ENCODE data around the gene DNAJC1.
"Not testable (repeated sequence)": the region's sequence is repeated elsewhere in the genome, so short reads cannot be mapped to it uniquely, and the experiment has no call there.

The DNAJC1 gene

GRCh38 chr10:21899736-21900135, 103.8 kb downstream of the DNAJC1 start:
- DNase-seq, result no peak

GRCh38 chr10:21895932-21896331, 107.6 kb downstream of the DNAJC1 start:
- DNase-seq, result no peak

GRCh38 chr10:21894648-21895342, 108.7 kb downstream of the DNAJC1 start:
- no peak for DNase-seq

GRCh38 chr10:21891439-21891838, 112.1 kb downstream of the DNAJC1 start:
- DNase-seq, result no peak

GRCh38 chr10:21889477-21890275, 113.9 kb downstream of the DNAJC1 start:
- DNase-seq, result no peak

- no peak for DNase-seq
Observed at GRCh38 chr10:21888959-21889358, 114.6 kb downstream of the DNAJC1 start.

GRCh38 chr10:21885940-21886339, 117.6 kb downstream of the DNAJC1 start:
- DNase-seq, result no peak

- no peak for DNase-seq
Observed at GRCh38 chr10:21873198-21873597, 130.3 kb downstream of the DNAJC1 start.

GRCh38 chr10:21872771-21873170, 130.8 kb downstream of the DNAJC1 start:
- not testable (repeated sequence) for DNase-seq

- no peak for DNase-seq
Observed at GRCh38 chr10:21870849-21871248, 132.7 kb downstream of the DNAJC1 start.

- not testable (repeated sequence) for DNase-seq
Observed at GRCh38 chr10:21869087-21869486, 134.4 kb downstream of the DNAJC1 start.

- DNase-seq, result no peak
Observed at GRCh38 chr10:21860718-21861117, 142.8 kb downstream of the DNAJC1 start.

- no peak for DNase-seq
Observed at GRCh38 chr10:21858455-21858854, 145.1 kb downstream of the DNAJC1 start.

GRCh38 chr10:21849607-21850006, 153.9 kb downstream of the DNAJC1 start:
- DNase-seq, result no peak

- no peak for DNase-seq
Observed at GRCh38 chr10:21843645-21844044, 159.9 kb downstream of the DNAJC1 start.

- DNase-seq, result not testable (repeated sequence)
Observed at GRCh38 chr10:21841273-21841672, 162.3 kb downstream of the DNAJC1 start.

GRCh38 chr10:21837487-21837886, 166.0 kb downstream of the DNAJC1 start:
- DNase-seq, result not testable (repeated sequence)

GRCh38 chr10:21834574-21834973, 169.0 kb downstream of the DNAJC1 start:
- not testable (repeated sequence) for DNase-seq

GRCh38 chr10:21832821-21833130, 170.8 kb downstream of the DNAJC1 start:
- DNase-seq, result no peak

- DNase-seq, result no peak
Observed at GRCh38 chr10:21831986-21832820, 171.3 kb downstream of the DNAJC1 start.

GRCh38 chr10:21830037-21830436, 173.5 kb downstream of the DNAJC1 start:
- no peak for DNase-seq

GRCh38 chr10:21827308-21827707, 176.2 kb downstream of the DNAJC1 start:
- no peak for DNase-seq

- DNase-seq, result no peak
Observed at GRCh38 chr10:21826725-21827124, 176.8 kb downstream of the DNAJC1 start.

GRCh38 chr10:21825345-21825744, 178.2 kb downstream of the DNAJC1 start:
- no peak for DNase-seq
